HG02870 (cell line): ENCODE data around the gene OSBPL3.

Experiments
- ATAC-seq: cut with Tn5 transposase; IDR thresholded peaks from one replicate; pipeline ENCODE4 v1.9.1; 2021; ENCODE audit warnings: mild to moderate bottlenecking, moderate library complexity; ENCODE audit not compliant: unreplicated experiment

OSBPL3 gene

DNA sequence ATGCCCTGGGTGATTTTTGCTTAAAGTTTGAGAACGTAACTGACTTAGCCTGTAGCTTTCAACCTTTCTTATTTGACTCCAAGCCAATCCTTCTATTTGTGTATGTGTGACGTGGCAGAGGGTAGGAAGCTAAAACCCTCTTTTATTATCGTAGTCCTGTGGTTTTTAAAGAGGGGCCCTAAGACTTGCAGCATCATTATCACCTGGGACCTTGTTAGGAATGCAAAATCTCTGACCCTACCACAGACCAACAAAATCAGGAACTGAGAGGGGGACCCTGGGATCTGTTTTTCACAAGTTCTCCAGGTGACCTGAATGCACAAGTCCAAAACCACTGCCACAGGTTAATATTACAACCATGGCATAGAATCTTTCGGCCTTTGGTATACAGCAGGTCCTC is 80.1 kb downstream of the OSBPL3 start:
- no peak for ATAC-seq

DNA sequence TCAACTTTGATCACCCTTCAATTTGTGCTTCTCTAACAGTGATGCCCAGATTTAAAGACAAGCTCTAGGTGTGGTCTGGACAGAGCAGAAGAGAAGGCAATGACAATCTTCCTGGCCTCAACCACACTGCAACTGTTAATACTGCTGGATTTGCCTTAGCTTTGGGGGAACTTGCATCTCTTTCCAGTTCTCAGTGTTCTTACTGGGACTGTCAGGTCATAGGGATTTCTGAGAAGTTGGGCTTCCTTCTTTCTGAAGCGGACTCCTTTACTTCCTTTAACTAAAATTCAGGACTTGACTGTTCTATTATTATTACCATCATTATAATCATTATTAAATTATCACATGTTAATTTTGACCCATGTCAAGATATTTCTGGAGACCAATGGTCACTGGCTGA is 80.8 kb downstream of the OSBPL3 start:
- ATAC-seq = no peak

DNA sequence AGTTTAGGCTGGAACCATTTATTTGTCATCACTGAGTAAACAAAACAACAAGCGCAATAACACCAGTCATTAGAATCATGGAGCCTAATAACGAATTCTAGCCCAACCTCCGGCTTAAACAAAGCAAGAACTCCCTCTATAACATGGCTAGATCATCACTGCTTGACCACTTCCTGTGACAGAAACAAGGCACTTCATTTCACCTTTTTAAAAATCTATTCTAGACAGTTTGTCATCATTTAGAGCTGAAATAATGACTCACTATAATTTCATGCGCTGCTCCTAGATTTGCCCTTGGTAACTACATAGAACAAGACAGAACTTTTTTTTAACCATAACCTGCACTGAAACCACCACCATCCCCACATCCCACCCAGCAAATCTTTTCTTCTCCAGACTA is 81.3 kb downstream of the OSBPL3 start:
- ATAC-seq = peak; percentile 40

DNA sequence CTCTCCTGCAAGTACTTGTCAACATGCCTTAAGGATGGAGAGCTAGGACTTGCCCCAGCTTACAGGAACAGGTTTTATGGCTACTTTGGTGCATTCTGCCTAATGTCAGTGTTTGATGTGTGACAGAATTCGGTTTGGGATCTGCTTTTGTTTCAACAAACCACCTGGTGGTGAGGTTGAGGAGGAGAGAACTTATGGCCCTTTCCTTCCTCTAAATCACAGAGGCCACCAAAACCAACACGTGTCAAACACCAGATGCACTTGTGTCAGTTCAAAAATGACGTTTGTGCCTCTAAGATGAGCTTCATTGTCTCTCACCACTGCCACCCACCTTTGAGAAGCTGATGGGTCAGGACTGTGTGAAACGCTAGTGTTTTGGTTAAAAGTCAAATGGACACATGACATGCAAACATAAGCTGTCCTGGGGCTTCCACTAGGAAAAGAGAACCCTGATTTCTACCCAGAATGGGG is 83.9 kb downstream of the OSBPL3 start:
- ATAC-seq = peak; percentile 76

DNA sequence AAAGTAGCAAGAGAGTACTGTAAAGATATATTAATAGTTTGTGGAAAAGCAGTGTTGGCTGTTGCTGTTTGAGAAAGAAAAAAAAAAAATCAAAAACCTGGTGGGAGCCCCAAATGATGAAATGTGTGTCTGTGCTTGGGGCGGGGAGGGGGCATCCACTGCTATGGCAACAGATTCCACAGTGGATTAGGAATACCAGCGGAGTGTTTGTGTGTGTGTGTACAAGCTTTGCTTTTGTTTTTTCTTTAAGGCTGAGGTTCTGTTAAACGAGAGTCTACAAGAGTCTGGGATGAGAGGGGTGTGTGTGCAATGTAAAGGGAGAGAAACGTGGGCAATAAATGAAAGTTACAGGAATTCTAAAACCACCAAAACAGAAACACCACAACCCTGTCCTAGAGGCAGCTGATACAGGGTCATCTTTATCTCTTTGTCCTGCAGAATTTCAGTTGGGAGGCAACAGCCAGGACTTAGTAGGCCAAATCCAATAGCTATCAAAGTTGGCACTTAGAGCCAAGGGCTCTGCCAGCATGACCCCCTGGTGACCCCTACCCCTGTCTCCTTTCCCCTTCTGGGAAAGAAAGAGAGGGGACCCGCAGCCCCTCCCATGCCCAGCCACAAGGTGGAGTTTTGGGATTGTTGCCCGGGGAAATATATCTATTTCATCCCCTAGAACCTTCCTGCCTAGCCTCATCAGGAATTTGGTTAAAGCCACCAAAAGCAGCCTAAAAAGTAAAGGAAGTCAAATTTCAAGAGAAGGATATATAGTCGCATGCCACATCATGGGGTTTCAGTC is 85.4 kb downstream of the OSBPL3 start:
- ATAC-seq = no peak

DNA sequence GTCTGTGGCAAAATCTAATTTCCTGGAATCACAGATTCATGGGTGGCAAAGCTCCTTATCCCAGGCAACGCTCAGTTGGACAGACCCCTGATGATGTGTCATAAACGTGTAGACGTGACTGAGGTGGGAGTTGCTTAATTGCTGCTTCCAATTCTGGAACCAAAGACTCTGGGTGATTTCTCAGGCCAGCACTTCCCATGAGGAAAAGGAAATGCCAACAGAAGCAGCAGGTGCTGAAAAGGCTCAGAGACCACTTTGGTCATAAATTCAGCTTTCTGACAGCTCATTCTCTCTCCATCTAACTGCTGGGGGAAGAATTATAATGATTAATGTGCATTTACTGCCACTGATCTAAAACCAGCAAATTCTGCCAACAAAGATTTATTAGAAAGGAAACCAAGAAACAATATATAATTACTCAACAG is 88.7 kb downstream of the OSBPL3 start:
- no peak for ATAC-seq

DNA sequence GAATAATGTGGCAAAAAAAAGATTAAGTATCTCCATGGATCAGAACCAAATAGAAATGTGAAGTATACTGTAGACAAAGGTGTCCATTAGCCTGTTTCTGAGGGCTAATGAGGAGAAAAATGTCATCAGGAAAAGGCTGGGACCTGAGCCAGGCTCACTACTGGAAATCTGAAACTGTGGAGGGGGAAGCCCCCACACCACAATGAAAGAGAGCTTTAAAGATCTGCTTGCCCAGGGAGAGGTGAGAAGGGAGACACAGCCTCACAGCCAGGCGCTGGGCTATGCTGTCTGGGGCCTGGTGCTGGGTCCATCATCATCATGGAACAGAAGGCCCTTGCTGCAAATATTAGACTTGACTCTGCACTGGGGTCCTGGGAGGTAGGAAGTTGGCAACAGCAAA is 90.4 kb downstream of the OSBPL3 start:
- ATAC-seq = no peak

DNA sequence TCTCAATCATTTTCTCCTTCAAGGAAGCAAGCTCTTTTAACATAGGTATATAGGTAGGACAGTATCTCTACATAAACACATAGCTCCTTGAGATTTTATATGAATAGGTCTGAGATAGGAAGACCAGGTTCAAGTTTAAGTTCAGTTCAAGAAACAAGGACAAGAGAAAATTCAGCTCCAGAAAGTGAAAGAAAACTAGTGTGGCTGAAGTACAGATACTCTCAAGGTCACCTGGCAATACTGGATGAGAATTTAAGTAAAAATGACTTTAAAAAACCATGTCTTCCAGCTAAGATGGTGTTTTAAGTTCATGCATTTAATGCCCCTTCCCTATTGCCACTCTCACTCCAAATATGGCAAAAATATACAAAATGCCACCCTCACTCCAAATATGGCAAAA is 91.3 kb downstream of the OSBPL3 start:
- no peak for ATAC-seq

DNA sequence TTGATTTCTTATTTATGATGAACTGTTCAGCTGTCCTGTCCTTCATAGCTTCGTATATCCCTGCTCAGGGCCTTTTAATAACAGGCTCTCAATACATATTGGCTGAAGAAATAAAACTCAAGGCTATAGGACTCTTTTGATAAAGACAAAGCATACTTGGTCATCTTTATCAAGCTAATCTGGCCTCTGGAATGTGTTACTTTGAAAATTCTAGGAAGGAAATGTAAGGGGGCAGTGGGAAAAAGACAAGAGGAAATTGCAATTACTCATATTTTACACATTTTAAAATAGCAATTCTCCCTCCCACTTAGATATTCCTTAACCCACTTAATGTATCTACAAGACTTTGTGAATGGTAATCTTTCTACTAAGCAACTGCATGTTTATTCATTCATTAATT is 94.3 kb downstream of the OSBPL3 start:
- no peak for ATAC-seq

DNA sequence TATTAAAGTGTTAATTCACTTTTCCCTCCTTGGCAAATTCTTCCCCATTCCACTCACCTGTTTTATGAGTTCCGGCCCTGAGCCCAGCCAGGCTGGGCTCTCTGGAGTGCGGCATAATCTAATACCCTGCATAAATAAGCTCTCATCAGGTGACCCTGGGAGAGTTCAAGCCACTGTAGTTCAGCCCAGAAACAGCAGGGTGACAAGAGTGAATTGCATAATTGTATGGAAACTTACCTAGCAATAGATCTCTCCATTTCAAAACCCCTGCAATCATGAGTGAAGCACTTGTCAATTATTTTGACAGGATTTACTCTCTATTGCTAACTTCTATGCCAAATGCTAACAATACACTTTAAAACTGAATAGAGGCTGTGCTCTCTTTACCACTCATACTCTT is 94.7 kb downstream of the OSBPL3 start:
- no peak for ATAC-seq

DNA sequence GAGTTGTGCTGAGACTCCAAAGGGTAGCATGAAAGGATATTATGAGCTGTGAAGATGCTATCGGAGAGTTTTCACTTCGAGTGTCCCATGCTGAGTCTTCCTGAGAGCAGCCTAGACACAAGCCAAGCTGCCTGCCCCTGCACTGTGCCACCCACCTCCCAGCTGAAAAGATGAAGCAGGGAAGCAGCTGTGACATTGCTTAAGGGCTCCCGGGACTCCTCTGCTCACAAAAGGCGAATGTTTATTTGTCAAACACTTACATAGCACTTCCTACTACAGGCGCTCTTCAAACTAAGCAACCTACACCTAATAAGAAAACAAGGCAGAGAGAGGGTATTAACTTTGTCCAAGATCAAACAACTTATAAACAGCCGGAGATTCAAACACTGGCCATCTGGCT is 95.6 kb downstream of the OSBPL3 start:
- ATAC-seq = no peak

DNA sequence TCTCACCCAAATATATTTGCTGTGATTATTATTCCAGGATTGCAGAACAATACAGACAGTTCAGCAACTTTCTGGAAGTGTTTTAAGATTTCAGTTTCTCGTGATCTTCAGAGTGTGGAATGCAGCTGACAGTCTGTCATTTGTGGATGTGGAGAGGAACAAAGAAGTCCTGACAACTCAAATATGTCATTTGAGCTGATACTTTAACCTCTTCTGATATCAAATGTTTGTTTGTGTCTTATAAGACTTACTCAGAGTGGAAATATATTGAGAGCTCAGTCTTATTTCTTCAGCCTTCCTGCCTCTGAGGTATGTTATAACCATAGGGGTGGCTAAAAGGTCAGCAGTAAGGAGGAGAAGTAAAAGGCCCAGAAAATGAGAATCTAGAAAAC is 96.4 kb downstream of the OSBPL3 start:
- ATAC-seq = no peak

DNA sequence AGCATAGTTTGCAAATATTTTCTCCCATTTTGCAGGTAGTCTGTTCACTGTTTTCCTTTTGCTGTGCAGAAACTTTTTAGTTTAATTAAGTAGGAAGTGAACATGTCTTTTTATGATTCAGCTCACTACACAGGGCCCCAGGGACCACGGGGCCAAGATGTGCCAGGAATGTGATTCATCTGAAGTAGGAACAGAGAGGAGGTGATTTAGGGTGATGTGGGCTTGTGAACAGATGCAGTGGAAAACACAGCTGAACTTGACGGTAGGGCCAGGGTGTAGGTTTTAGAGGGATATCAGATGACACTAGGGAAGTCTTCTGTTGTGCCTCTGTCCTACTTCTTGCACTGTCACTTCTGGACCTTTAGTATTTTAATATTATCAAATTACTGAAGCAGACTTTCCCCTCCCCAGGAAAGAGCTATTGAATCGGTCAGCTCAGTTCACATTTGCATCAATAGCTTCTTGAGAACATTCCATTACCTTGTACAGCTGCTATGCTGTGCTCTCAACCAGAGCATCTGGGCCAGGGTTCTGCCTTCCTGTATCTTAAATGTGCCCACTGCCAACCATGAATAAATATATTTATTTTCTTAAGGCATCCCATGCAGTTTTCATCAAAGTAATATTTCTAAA is 96.9 kb downstream of the OSBPL3 start:
- ATAC-seq = no peak

DNA sequence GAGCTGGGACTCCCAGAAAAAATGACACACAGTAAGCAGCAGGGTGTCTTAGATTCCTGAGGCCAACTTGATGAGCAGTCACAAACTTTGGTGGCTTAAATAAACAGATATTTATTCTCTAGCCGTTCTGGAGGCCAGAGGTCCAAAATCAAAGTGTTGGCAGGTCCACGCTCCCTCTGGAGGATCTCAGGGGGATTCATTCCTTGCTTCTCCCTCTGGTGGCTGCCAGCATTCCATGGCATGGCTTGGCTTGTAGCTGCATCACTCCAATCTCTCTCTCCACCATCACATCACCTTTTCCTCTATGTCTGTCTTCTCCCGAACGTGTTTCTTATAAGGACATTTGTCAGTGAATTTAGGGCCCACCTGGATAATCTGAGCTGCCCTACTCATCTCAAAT is 98.4 kb downstream of the OSBPL3 start:
- ATAC-seq = no peak

DNA sequence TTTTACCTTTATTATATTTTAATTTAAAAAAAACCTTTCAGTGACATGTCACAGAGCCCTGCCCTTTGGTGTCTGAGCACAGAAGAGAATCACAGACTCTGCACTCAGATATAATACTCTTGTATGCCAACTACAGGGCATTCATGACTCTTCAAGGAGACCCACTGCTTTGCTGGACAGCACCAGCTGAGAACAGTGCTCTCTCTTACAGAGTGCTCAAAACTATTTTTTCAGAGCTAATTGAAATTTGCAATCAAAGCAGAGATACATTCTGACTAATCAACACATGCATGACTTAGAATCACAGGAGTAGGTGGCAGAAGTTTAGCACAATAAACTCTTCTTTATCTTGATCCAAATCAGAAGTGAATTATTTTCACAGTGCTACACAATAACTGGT is 99.1 kb downstream of the OSBPL3 start:
- ATAC-seq = no peak

DNA sequence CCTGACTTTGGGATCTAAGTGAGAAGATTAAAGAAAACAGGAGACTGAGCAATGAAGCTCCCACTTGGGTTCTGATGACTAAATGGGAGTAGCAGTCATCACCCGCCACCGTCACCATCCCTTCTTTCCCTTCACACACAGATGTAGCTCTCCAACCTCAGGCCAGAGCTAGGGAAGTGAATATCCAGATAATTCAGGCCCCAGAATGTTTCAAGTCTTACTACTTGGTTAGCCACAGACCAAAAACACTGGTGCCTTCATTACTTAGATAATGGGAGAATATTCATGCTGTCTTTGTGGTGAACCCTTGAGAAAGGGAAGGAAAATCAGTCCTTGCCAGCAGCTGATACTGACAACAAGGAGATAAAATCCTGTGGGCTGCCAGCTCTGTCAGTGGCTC is 100.7 kb downstream of the OSBPL3 start:
- ATAC-seq = no peak

DNA sequence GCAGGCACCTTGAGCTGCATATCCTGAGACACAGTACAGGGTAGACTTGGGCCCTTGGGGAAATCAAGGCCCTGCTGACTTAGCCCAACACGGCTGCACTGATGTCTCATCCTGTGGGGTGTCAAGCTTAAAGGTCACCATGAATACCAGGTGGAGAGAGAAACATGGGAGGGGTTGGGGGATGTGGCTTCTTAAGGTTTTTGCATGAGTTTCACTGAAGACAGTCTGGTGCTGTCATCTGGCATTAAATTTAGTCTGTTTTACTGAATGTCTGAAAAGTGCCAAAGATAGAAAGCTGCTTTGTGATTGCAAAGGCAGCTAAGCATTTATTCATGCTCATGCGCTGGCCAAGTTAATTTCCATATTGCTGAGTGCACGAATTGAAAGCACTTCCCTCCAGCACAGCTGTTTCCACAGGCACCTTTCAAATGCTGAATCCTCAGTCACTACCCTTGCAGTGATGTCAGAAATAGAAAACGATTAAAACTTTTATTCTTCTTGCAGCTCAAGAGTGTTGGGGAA is 102.1 kb downstream of the OSBPL3 start:
- peak; percentile 92 for ATAC-seq

DNA sequence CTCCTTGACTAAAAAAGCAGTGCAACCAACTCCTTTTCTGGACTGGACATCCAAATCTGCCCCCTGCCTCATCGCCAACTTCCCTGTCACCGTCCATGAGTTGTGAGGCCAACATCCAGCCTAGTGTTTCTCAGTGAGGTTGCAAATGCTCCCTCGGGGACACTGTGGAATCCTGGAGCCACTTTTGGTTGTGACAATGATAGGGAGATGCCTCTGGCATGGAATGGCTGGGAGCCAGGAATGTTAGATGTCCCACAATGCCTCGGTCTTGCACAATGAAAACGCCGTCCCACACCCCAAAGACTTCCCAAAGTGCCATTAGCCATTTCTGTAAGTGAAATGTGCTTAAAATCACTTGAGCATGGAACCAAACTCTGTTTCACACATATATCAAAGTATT is 105.2 kb downstream of the OSBPL3 start:
- ATAC-seq = no peak

DNA sequence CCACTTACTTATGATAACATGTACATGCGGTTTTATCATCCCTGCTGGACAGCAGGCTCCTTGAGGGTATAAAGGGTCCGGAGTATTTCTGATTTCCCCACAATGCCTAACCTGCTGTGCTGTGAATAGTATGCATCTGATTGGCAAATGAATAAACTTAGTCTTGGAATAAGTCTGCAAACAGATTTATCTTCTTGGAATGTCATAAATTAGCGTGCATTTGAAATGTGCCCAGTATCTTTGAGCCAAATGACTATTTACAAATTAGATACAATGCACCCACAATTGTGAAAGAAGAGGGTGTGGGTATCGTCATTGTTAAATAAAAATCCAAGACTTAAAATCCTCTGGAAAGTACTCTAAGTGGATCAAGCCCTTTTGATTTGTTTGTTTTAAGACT is 106.0 kb downstream of the OSBPL3 start:
- ATAC-seq = no peak

DNA sequence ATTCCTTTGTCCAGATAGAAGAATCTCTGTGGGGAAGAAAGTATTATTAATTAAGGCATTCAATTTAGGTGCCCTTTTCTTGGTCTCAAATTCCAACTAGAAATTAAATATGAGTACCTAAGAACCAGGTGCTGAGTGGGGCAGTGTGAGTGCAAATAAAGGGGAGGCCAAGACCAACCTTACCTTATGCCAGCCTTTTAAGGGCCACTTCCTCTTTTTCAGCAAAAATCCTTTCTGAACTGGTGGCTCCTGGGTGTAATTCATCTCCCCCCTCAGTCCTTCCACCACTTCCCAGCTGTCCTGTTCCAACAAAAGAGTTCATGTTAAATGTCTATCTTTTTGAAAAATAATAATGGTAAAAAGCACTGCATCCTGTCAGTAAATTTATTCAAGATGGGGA is 108.2 kb downstream of the OSBPL3 start:
- ATAC-seq = no peak

DNA sequence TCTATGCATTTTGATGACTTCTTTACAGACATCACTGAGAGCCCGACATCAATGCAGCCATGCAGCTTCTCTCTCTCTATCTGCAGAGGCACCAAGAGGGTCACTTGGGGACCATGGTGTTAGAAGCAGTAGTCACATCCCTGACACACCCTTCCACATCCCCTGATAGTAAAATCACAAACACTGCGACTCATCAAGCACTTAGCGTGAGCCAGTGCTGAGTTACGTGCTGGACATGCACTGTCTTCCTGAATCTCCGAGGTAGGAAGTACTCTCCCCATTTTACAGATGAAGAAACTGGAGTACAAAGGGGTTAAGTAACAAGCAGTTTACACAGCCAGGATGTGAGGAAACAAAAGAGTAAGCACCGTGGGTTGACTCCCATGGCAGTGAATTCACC is 109.2 kb downstream of the OSBPL3 start:
- no peak for ATAC-seq

DNA sequence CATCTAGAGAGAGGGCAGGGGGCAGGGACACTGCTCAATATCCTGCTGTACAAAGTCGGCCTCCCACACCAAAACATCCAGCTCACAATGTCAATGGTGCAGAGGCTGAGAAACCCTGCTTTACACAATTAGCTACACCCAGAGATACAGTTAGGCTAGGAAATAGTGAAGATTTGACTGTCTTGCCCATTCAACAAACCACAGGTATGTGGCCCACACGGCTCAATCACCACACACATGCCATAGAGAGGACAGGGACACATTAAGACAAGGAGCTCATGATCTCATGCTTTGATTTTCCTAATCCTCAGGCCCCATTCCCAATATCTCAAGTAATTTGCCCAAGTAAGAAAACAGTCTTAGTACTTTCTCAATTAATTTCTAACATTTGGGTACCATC is 110.4 kb downstream of the OSBPL3 start:
- ATAC-seq = no peak
